ENCODE data around the gene HIPK2.

DNA sequence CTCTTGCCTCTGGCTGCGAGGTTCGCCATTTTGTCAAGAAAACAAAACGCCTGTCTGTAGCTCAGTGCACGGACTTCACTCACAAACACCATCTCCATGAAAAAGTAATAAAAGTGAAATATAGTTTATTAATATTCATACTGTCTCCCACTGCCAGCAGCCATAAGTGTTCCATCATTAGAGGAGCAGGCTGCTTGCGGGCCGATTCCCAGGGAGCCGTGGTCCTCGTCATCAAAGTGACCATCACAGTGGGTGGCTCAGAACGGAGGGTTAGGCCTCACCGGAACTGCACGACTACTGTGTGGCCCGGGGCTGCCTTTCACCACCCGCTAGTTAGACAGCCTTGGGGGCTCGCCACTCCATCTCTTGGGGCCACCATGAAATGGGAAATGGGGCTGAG, 82.7 kb downstream of the HIPK2 start:
- TF ChIP-seq CTCF (IDR thresholded peaks at IDR 0.05) (no peak), POLR2AphosphoS5 (IDR thresholded peaks at IDR 0.05) (no peak)
